Measurements from ENCODE around the gene MYLK. TPM values are rescaled to one million over a fixed set of nuclear protein-coding genes. Genes with fewer than 3 reads are reported as not detected.

MYLK gene
- total and polyA plus RNA-seq, 9 donors = 50.2 to 645 (median 205) TPM

GRCh38 chr3:123821920-123822319, 62.2 kb downstream of the MYLK start:
- 64 to 73% (median 72%) methylated on average over 1 of the region's 1 CpG for WGBS, 3 donors
- Histone ChIP-seq H3K36me3 (no peaks in the 10 kb centered on the region), H3K27me3 (no peaks in the 10 kb centered on the region), H3K27ac (no peak overlapping the region), H3K4me3 (no peak overlapping the region), H3K4me1 (ENCODE audit: insufficient read depth) (no peaks in the 10 kb centered on the region), H3K9me3 (peaks cover 0 to 4% of the 10 kb centered on the region in 2 donors)
- intact Hi-C loops (cut with DNase I) = no loop called here
- TF ChIP-seq CTCF (IDR thresholded peaks at IDR 0.05) = no peak
- TF ChIP-seq EP300 (IDR thresholded peaks at IDR 0.05) = no peak
- no peak for TF ChIP-seq POLR2A (IDR thresholded peaks at IDR 0.05)
- DNase-seq = no peak

GRCh38 chr3:123819949-123820348, 64.2 kb downstream of the MYLK start:
- no peak overlapping the region for H3K27ac ChIP-seq
- no peaks in the 10 kb centered on the region for H3K36me3 ChIP-seq
- no peaks in the 10 kb centered on the region for H3K27me3 ChIP-seq
- no peak for TF ChIP-seq POLR2A (IDR thresholded peaks at IDR 0.05)
- no peak for TF ChIP-seq EP300 (IDR thresholded peaks at IDR 0.05)
- no peak for TF ChIP-seq CTCF (IDR thresholded peaks at IDR 0.05)
- H3K4me1 ChIP-seq (ENCODE audit: insufficient read depth) = no peaks in the 10 kb centered on the region
- intact Hi-C loops (cut with DNase I) = no loop called here
- WGBS, 3 donors = 95 to 100% (median 96%) methylated on average over 1 of the region's 1 CpG
- no peak overlapping the region for H3K4me3 ChIP-seq
- no peak for DNase-seq
- H3K9me3 ChIP-seq = no peaks in the 10 kb centered on the region

- no peaks in the 10 kb centered on the region for H3K9me3 ChIP-seq
- H3K4me1 ChIP-seq (ENCODE audit: insufficient read depth) = no peaks in the 10 kb centered on the region
- H3K27ac ChIP-seq = no peak overlapping the region
- TF ChIP-seq EP300 (IDR thresholded peaks at IDR 0.05) = no peak
- TF ChIP-seq POLR2A (IDR thresholded peaks at IDR 0.05) = no peak
- no peak for TF ChIP-seq CTCF (IDR thresholded peaks at IDR 0.05)
- WGBS, 3 donors = 81 to 88% (median 85%) methylated on average over 2 of the region's 2 CpGs
- no peaks in the 10 kb centered on the region for H3K27me3 ChIP-seq
- no peak for DNase-seq
- intact Hi-C loops (cut with DNase I) = no loop called here
- H3K36me3 ChIP-seq = no peaks in the 10 kb centered on the region
- no peak overlapping the region for H3K4me3 ChIP-seq
These were observed 65.2 kb downstream of the MYLK start for GRCh38 chr3:123818921-123819429.

GRCh38 chr3:123818324-123818920, 65.7 kb downstream of the MYLK start:
- TF ChIP-seq EP300 (IDR thresholded peaks at IDR 0.05) (no peak), CTCF (IDR thresholded peaks at IDR 0.05) (no peak), POLR2A (IDR thresholded peaks at IDR 0.05) (no peak)
- Histone ChIP-seq H3K27me3 (no peaks in the 10 kb centered on the region), H3K27ac (no peak overlapping the region), H3K36me3 (no peaks in the 10 kb centered on the region), H3K4me3 (no peak overlapping the region), H3K4me1 (ENCODE audit: insufficient read depth) (no peaks in the 10 kb centered on the region), H3K9me3 (no peaks in the 10 kb centered on the region)
- DNase-seq = no peak
- whole genome bisulfite sequencing, 3 donors = 88 to 94% (median 90%) methylated on average over 5 of the region's 5 CpGs
- intact Hi-C loops (cut with DNase I) = no loop called here
